Hepatocyte (in vitro differentiated cells): ENCODE measurements around the gene LTK. TPM values are rescaled to one million over a fixed set of nuclear protein-coding genes. Genes with fewer than 3 reads are reported as not detected.

Experiments used
- DNase-seq: peaks from one replicate; pipeline ENCODE4 v3.0.0-alpha.2; 2016; ENCODE audit warnings: low spot score
- H2AFZ ChIP-seq: fragments of 200-600 bp; sonication (generic); 2 replicates; pipeline ENCODE4 v1.6.0; 2016; ENCODE audit warnings: antibody characterized with exemption, mild to moderate bottlenecking
- H3K27ac ChIP-seq: fragments of 200-600 bp; sonication (generic); 2 replicates; pipeline ENCODE4 v1.5.1; 2016; ENCODE audit warnings: mild to moderate bottlenecking
- H3K27me3 ChIP-seq: fragments of 200-600 bp; sonication (generic); 2 replicates; pipeline ENCODE4 v1.6.1; 2016
- H3K36me3 ChIP-seq: fragments of 200-600 bp; sonication (generic); replicated peaks from 2 replicates; pipeline ENCODE4 v1.5.1; 2016; ENCODE audit warnings: low read depth; ENCODE audit not compliant: insufficient read depth
- H3K4me1 ChIP-seq: fragments of 200-600 bp; sonication (generic); 2 replicates; pipeline ENCODE4 v1.5.1; 2016; ENCODE audit warnings: mild to moderate bottlenecking, moderate library complexity; ENCODE audit not compliant: insufficient read depth
- H3K4me2 ChIP-seq: fragments of 200-600 bp; sonication (generic); 2 replicates; pipeline ENCODE4 v1.6.0; 2016
- H3K4me3 ChIP-seq: fragments of 200-600 bp; sonication (generic); 2 replicates; pipeline ENCODE4 v1.5.1; 2016; ENCODE audit warnings: mild to moderate bottlenecking
- H3K79me2 ChIP-seq: fragments of 200-600 bp; sonication (generic); 2 replicates; pipeline ENCODE4 v1.6.0; 2017; ENCODE audit warnings: mild to moderate bottlenecking
- H3K9me2 ChIP-seq: fragments of 200-600 bp; sonication (generic); replicated peaks from 2 replicates; pipeline ENCODE4 v1.6.0; 2017; ENCODE audit warnings: mild to moderate bottlenecking; ENCODE audit not compliant: insufficient read depth
- H3K9me3 ChIP-seq: fragments of 200-600 bp; sonication (generic); 2 replicates; pipeline ENCODE4 v1.5.1; 2016; ENCODE audit warnings: low read depth, mild to moderate bottlenecking
- H4K20me1 ChIP-seq: fragments of 200-600 bp; sonication (generic); 2 replicates; pipeline ENCODE4 v1.6.0; 2016; ENCODE audit warnings: mild to moderate bottlenecking; ENCODE audit not compliant: insufficient read depth, poor library complexity, severe bottlenecking
- EZH2 ChIP-seq: fragments of 200-600 bp; sonication (generic); IDR thresholded peaks from 2 replicates; pipeline ENCODE4 v1.6.1; 2016; ENCODE audit warnings: antibody characterized with exemption, mild to moderate bottlenecking, borderline replicate concordance
- EZH2phosphoT487 ChIP-seq: fragments of 200-600 bp; sonication (generic); IDR thresholded peaks from one replicate; pipeline ENCODE4 v1.6.1; 2018; ENCODE audit warnings: antibody characterized with exemption, mild to moderate bottlenecking, low read depth, moderate library complexity; ENCODE audit not compliant: unreplicated experiment, severe bottlenecking
- WGBS: methylation state at CpG from one replicate; pipeline ENCODE4 v1.1.6; 2016; ENCODE audit warnings: low lambda C conversion rate; ENCODE audit errors: missing lambda C conversion rate; 5-methylcytosine and 5-hydroxymethylcytosine counted together
- polyA plus RNA-seq: library from polyadenylated mRNA; unstranded; fragments of >200 nt; fragmentation: Nextera tagmentation; extraction: Ambion mirVana; gene quantifications from 2 replicates; pipeline ENCODE4 v1.2.1, GENCODE V29; 2016
- total RNA-seq: library from RNA; depleted of rRNA; stranded (reverse); fragments of >200 nt; gene quantifications from 2 replicates; pipeline ENCODE4 v1.2.3, GENCODE V29; 2014
- TF ChIP-seq, protein P1 (sequence below): fragments of 200-600 bp; sonication (generic); IDR thresholded peaks from 2 replicates; pipeline ENCODE4 v1.5.1; 2016; ENCODE audit warnings: antibody characterized with exemption, mild to moderate bottlenecking; ENCODE audit not compliant: poor library complexity

Gene LTK
- total and polyA plus RNA-seq, 2 experiments from 2014 or later: 0.83 to 1.2 TPM

DNA sequence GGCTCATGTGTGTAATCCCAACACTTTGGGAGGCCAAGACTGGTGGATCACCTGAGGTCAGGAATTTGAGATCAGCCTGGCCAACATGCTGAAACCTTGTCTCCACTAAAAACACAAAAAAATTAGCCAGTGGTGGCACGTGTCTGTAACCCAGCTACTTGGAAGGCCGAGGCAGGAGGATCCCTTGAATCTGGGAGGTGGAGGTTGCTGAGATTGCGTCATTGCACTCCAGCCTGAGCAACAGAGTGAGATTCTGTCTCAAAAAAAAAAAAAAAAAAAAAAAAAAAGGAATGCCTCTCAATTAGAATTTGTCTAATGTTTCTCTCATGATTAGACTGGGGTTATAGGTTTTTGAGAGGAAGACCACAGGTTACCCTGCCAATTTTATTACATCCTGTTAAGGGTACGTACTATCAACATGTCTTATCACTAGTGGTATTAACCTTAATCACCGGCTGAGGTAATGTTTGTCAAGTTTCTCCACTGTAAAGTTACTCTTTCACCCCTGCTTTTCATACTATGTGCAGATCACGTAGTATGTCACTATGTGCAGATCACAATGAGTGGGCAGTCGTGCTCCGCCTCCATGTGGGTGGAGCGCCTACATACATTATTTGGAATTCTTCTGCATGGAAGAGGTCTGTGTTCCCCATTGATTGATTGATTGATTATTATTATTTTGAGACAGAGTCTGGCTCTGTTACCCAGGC, 36.6 kb upstream of the LTK start:
- Histone ChIP-seq H3K27ac (peak overlapping the region; percentile 78), H2AFZ (no peak overlapping the region), H3K9me2 (no peaks in the 10 kb centered on the region), H3K36me3 (no peaks in the 10 kb centered on the region), H3K4me3 (no peak overlapping the region), H3K79me2 (no peaks in the 10 kb centered on the region), H4K20me1 (no peaks in the 10 kb centered on the region), H3K27me3 (no peaks in the 10 kb centered on the region), H3K4me1 (no peaks in the 10 kb centered on the region), H3K4me2 (no peak overlapping the region), H3K9me3 (no peaks in the 10 kb centered on the region)
- peak; percentile 63 for DNase-seq
- TF ChIP-seq EZH2phosphoT487: no peak
- TF ChIP-seq, protein P1, sequence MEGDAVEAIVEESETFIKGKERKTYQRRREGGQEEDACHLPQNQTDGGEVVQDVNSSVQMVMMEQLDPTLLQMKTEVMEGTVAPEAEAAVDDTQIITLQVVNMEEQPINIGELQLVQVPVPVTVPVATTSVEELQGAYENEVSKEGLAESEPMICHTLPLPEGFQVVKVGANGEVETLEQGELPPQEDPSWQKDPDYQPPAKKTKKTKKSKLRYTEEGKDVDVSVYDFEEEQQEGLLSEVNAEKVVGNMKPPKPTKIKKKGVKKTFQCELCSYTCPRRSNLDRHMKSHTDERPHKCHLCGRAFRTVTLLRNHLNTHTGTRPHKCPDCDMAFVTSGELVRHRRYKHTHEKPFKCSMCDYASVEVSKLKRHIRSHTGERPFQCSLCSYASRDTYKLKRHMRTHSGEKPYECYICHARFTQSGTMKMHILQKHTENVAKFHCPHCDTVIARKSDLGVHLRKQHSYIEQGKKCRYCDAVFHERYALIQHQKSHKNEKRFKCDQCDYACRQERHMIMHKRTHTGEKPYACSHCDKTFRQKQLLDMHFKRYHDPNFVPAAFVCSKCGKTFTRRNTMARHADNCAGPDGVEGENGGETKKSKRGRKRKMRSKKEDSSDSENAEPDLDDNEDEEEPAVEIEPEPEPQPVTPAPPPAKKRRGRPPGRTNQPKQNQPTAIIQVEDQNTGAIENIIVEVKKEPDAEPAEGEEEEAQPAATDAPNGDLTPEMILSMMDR: no peak
- TF ChIP-seq EZH2: no peak
- WGBS: 53% methylated on average over 9 of the region's 9 CpGs

DNA sequence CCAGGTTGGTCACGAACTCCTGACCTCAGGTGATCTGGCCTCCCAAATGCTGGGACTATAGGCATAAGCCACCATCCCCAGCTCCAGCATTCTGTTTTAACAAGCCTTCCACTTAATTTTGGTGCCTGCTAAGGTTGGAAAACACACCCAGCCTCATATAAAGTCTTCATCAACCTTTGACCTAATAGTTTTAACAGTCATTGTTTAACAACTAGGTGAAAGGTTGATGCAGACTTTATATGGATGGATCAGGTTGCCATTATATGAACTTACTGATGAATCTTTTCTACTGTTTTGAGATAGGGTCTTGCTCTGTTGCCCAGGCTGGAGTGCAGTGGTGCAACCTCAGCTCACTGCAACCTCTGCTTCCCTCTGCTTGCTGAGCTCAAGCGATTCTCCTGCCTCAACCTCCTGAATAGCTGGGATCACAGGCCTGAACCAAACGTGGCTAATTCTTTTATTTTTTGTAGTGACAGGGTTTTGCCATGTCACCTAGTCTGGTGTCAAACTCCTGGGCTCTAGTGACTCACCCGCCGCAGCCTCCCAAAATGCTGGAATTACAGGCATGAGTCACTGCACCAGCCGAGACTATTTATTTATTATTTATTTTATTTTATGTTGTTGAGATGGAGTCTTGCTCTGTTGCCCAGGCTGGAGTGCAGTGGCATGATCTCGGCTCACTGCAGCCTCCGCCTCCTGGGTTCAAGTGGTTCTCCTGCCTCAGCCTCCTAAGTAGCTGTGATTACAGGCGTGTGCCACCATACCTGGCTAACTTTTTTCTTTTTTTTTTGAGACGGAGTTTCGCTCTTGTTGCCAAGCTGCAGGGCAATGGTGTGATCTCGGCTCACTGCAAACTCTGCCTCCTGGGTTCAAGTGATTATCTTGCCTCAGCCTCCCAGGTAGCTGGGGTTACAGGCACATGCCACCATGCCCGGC, 33.5 kb upstream of the LTK start:
- no peak for TF ChIP-seq EZH2phosphoT487
- TF ChIP-seq, protein P1: no peak
- Histone ChIP-seq H3K27me3 (no peaks in the 10 kb centered on the region), H3K36me3 (no peaks in the 10 kb centered on the region), H3K9me2 (no peaks in the 10 kb centered on the region), H3K79me2 (peaks cover 16% of the 10 kb centered on the region), H3K4me2 (no peak overlapping the region), H3K4me3 (no peak overlapping the region), H2AFZ (no peak overlapping the region), H3K9me3 (no peaks in the 10 kb centered on the region), H3K4me1 (peaks cover 6% of the 10 kb centered on the region), H4K20me1 (no peaks in the 10 kb centered on the region), H3K27ac (no peak overlapping the region)
- 84% methylated on average over 13 of the region's 13 CpGs for WGBS
- no peak for DNase-seq

DNA sequence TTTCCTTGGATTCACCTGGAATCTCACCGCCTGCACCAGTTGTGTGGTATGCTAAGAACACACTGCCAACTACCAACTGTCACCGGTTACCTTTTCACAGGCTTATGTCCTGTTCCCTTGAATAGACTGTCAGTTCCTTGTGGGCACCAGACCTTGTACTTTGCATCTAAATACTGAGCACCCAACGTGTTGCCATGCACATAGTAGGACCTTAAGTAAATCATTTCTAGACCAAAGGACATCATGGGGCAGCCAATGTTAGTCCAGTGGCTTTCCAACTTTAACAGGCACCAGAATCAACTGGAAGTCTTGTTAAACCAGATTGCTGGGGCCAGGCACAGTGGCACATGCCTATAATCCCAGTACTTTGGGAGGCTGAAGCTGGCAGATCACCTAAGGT, 31.6 kb upstream of the LTK start:
- H3K4me2 ChIP-seq: no peak overlapping the region
- no peaks in the 10 kb centered on the region for H3K9me3 ChIP-seq
- no peaks in the 10 kb centered on the region for H3K9me2 ChIP-seq
- no peaks in the 10 kb centered on the region for H3K27me3 ChIP-seq
- no peak overlapping the region for H3K27ac ChIP-seq
- DNase-seq: no peak
- H3K79me2 ChIP-seq: peaks cover 21% of the 10 kb centered on the region
- TF ChIP-seq EZH2phosphoT487 (no peak), EZH2 (no peak)
- TF ChIP-seq, protein P1: no peak
- no peaks in the 10 kb centered on the region for H4K20me1 ChIP-seq
- H3K4me1 ChIP-seq: peaks cover 6% of the 10 kb centered on the region
- H3K4me3 ChIP-seq: no peak overlapping the region
- no peaks in the 10 kb centered on the region for H3K36me3 ChIP-seq
- H2AFZ ChIP-seq: no peak overlapping the region
- 90% methylated on average over 3 of the region's 3 CpGs for WGBS
